IMR-90 (cell line): ENCODE measurements around the gene ACOX2. TPM values are rescaled to one million over a fixed set of nuclear protein-coding genes. Genes with fewer than 3 reads are reported as not detected.

Experiments
- CTCF ChIP-seq: conservative IDR thresholded peaks from 2 replicates; pipeline ENCODE4 v1.5.1; 2012; ENCODE audit warnings: mild to moderate bottlenecking, low read depth, low read length, improper control_type of control experiment
- MAZ ChIP-seq: IDR thresholded peaks from 2 replicates; pipeline ENCODE4 v1.6.1; 2012; ENCODE audit warnings: low read depth, mild to moderate bottlenecking, low read length, improper control_type of control experiment, moderate library complexity, borderline replicate concordance
- MXI1 ChIP-seq: IDR thresholded peaks from 2 replicates; pipeline ENCODE4 v1.6.1; 2012; ENCODE audit warnings: low read depth, mild to moderate bottlenecking, low read length, moderate library complexity, borderline replicate concordance
- polyA plus RNA-seq, 3 experiments: library from polyadenylated mRNA; depleted of rRNA; stranded (reverse); fragments of >200 nt; gene quantifications; 2 replicates each; pipeline ENCODE4 v1.2.3, GENCODE V29; 2012; ENCODE audit warnings: low replicate concordance in 1 of 3
- total RNA-seq: library from RNA; depleted of rRNA; stranded (reverse); fragments of >200 nt; gene quantifications from 2 replicates; pipeline ENCODE4 v1.2.3, GENCODE V29; 2012

Gene ACOX2
- total and polyA plus RNA-seq, 2 of the 4 experiments (the other 2 are of a cell fraction), result 15.6 to 32.9 TPM

- peak; percentile 92 for TF ChIP-seq CTCF
- TF ChIP-seq MXI1, result no peak
- no peak; the same call in 1 of the 2 replicates for TF ChIP-seq MAZ
These were observed 45.2 kb downstream of the ACOX2 start, which contains the start of gene KCTD6 (continued) for GRCh38 chr3:58491506-58492402.
